GM23248 (cell line): ENCODE results near the gene DYRK1A.

ENCODE experiments used
- EZH2 ChIP-seq: fragments of 200-600 bp; sonication (generic); IDR thresholded peaks from 2 replicates; pipeline ENCODE4 v1.6.1; 2018; ENCODE audit warnings: antibody characterized with exemption, mild to moderate bottlenecking; ENCODE audit not compliant: insufficient read depth, poor library complexity, severe bottlenecking
- EZH2phosphoT487 ChIP-seq: fragments of 200-600 bp; sonication (generic); IDR thresholded peaks from 2 replicates; pipeline ENCODE4 v1.6.1; 2018; ENCODE audit warnings: antibody characterized with exemption, moderate library complexity, mild to moderate bottlenecking, low read depth; ENCODE audit not compliant: insufficient read depth

- TF ChIP-seq EZH2 (no peak), EZH2phosphoT487 (no peak)
Observed at GRCh38 chr21:37538971-37539590, 172.5 kb downstream of the DYRK1A start.
